ENCODE data around the gene KRTAP10-2. TPM values are rescaled to one million over a fixed set of nuclear protein-coding genes. Genes with fewer than 3 reads are reported as not detected.

Gene KRTAP10-2
- total RNA-seq, 1 donor from 2014 or later: not detected

- DNase-seq (ENCODE audit: low spot score): no peak
- H3K27ac Mint-ChIP-seq (ENCODE audit: unreplicated experiment): no peak overlapping the region
- TF ChIP-seq, protein P1, sequence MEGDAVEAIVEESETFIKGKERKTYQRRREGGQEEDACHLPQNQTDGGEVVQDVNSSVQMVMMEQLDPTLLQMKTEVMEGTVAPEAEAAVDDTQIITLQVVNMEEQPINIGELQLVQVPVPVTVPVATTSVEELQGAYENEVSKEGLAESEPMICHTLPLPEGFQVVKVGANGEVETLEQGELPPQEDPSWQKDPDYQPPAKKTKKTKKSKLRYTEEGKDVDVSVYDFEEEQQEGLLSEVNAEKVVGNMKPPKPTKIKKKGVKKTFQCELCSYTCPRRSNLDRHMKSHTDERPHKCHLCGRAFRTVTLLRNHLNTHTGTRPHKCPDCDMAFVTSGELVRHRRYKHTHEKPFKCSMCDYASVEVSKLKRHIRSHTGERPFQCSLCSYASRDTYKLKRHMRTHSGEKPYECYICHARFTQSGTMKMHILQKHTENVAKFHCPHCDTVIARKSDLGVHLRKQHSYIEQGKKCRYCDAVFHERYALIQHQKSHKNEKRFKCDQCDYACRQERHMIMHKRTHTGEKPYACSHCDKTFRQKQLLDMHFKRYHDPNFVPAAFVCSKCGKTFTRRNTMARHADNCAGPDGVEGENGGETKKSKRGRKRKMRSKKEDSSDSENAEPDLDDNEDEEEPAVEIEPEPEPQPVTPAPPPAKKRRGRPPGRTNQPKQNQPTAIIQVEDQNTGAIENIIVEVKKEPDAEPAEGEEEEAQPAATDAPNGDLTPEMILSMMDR (IDR thresholded peaks at IDR 0.05; ENCODE audit: unreplicated experiment): no peak
- H3K4me3 Mint-ChIP-seq (ENCODE audit: unreplicated experiment): no peak overlapping the region
- no peaks in the 10 kb centered on the region for H3K36me3 Mint-ChIP-seq (ENCODE audit: low read depth, unreplicated experiment)
- peaks cover 6% of the 10 kb centered on the region for H3K27me3 Mint-ChIP-seq (ENCODE audit: unreplicated experiment)
- no peaks in the 10 kb centered on the region for H3K4me1 Mint-ChIP-seq (ENCODE audit: unreplicated experiment)
- no peaks in the 10 kb centered on the region for H3K9me3 Mint-ChIP-seq (ENCODE audit: unreplicated experiment)
These were observed 48.9 kb downstream of the KRTAP10-2 start for GRCh38 chr21:44502171-44502958.

Other genes starting within 250 kb of the KRTAP10-2 start
- gene CFAP410, start 212.1 kb downstream of the KRTAP10-2 start, total RNA-seq (ENCODE audit: unreplicated experiment): 12.2 TPM
- gene TRPM2, start 197.9 kb downstream of the KRTAP10-2 start, total RNA-seq (ENCODE audit: unreplicated experiment): 0.15 TPM
- gene LRRC3, start 96.0 kb downstream of the KRTAP10-2 start, total RNA-seq (ENCODE audit: unreplicated experiment): 9.1 TPM
- gene KRTAP10-1, start 11.3 kb downstream of the KRTAP10-2 start, total RNA-seq (ENCODE audit: unreplicated experiment): not detected
- not detected for gene KRTAP10-3, start 7.3 kb upstream of the KRTAP10-2 start, total RNA-seq (ENCODE audit: unreplicated experiment)
- not detected for gene KRTAP10-4, start 22.2 kb upstream of the KRTAP10-2 start, total RNA-seq (ENCODE audit: unreplicated experiment)
- not detected for gene KRTAP10-5, start 29.1 kb upstream of the KRTAP10-2 start, total RNA-seq (ENCODE audit: unreplicated experiment)
- gene KRTAP10-6, start 41.0 kb upstream of the KRTAP10-2 start, total RNA-seq (ENCODE audit: unreplicated experiment): not detected
- not detected for gene KRTAP10-7, start 49.1 kb upstream of the KRTAP10-2 start, total RNA-seq (ENCODE audit: unreplicated experiment)
- gene KRTAP10-8, start 60.6 kb upstream of the KRTAP10-2 start, total RNA-seq (ENCODE audit: unreplicated experiment): not detected
- gene KRTAP10-9, start 75.6 kb upstream of the KRTAP10-2 start, total RNA-seq (ENCODE audit: unreplicated experiment): not detected
- not detected for gene KRTAP10-10, start 85.9 kb upstream of the KRTAP10-2 start, total RNA-seq (ENCODE audit: unreplicated experiment)
- not detected for gene KRTAP10-11, start 94.9 kb upstream of the KRTAP10-2 start, total RNA-seq (ENCODE audit: unreplicated experiment)
- not detected for gene KRTAP12-4, start 103.2 kb upstream of the KRTAP10-2 start, total RNA-seq (ENCODE audit: unreplicated experiment)
- not detected for gene KRTAP12-3, start 106.4 kb upstream of the KRTAP10-2 start, total RNA-seq (ENCODE audit: unreplicated experiment)
- not detected for gene KRTAP12-2, start 115.4 kb upstream of the KRTAP10-2 start, total RNA-seq (ENCODE audit: unreplicated experiment)
- not detected for gene KRTAP12-1, start 130.7 kb upstream of the KRTAP10-2 start, total RNA-seq (ENCODE audit: unreplicated experiment)
- not detected for gene KRTAP10-12, start 145.7 kb upstream of the KRTAP10-2 start, total RNA-seq (ENCODE audit: unreplicated experiment)
- not detected for gene TSPEAR, start 160.1 kb upstream of the KRTAP10-2 start, total RNA-seq (ENCODE audit: unreplicated experiment)

All from endothelial cell (in vitro differentiated cells).